K562 (cell line): ENCODE data around the gene TRDMT1. TPM values are rescaled to one million over a fixed set of nuclear protein-coding genes. Genes with fewer than 3 reads are reported as not detected.

Experiments used
- ARID1B ChIP-seq: fragments of 450-650 bp; IDR thresholded peaks from 2 replicates; pipeline ENCODE4 v1.6.1; 2016; ENCODE audit warnings: antibody characterized with exemption, mild to moderate bottlenecking, inconsistent platforms
- CBFA2T3 ChIP-seq: fragments of 450-650 bp; IDR thresholded peaks from 2 replicates; pipeline ENCODE4 v1.6.1; 2017
- CEBPB ChIP-seq: fragments of 450-650 bp; IDR thresholded peaks from 2 replicates; pipeline ENCODE4 v1.6.1; 2016; ENCODE audit warnings: missing genetic modification characterization, missing compliant biosample characterization
- CXXC5 ChIP-seq: fragments of 250-450 bp; sonication (Bioruptor Pico); IDR thresholded peaks from 2 replicates; pipeline ENCODE4 v1.8.0; 2022; ENCODE audit warnings: inconsistent platforms, mild to moderate bottlenecking, moderate library complexity
- DIDO1 ChIP-seq: fragments of 450-650 bp; IDR thresholded peaks from 2 replicates; pipeline ENCODE4 v1.6.1; 2016; ENCODE audit warnings: low read depth, missing biosample characterization, missing genetic modification characterization
- POLR2AphosphoS2 ChIP-seq: IDR thresholded peaks from 2 replicates; pipeline ENCODE4 v1.6.1; 2012; ENCODE audit warnings: low read length, improper control_type of control experiment
- POLR2G ChIP-seq: fragments of 200-400 bp; formaldehyde crosslinking; IDR thresholded peaks from 2 replicates; pipeline ENCODE4 v1.6.1; 2017; ENCODE audit warnings: low read depth, mild to moderate bottlenecking, antibody characterized with exemption, low read length, moderate library complexity
- RCOR1 ChIP-seq, 2 experiments: IDR thresholded peaks; 2 replicates each; pipeline ENCODE4 v1.6.1; 2012; ENCODE audit warnings: low read depth in 2 of 2, low read length in 2 of 2, borderline replicate concordance in 1 of 2, improper control_type of control experiment in 1 of 2
- RFX1 ChIP-seq: fragments of 450-650 bp; IDR thresholded peaks from 2 replicates; pipeline ENCODE4 v1.6.1; 2016; ENCODE audit warnings: mild to moderate bottlenecking, moderate library complexity
- SMARCE1 ChIP-seq: fragments of 450-650 bp; IDR thresholded peaks from 2 replicates; pipeline ENCODE4 v1.7.1; 2016; ENCODE audit warnings: mild to moderate bottlenecking
- STAT5A ChIP-seq: IDR thresholded peaks from 2 replicates; pipeline ENCODE4 v1.6.1; 2012; ENCODE audit warnings: low read length, inconsistent platforms, borderline replicate concordance
- TBP ChIP-seq: optimal IDR thresholded peaks from 2 replicates; pipeline ENCODE3; 2011; ENCODE audit warnings: low read depth, low read length, improper control_type of control experiment
- ZNF143 ChIP-seq: sonication (generic); formaldehyde crosslinking; IDR thresholded peaks from 2 replicates; pipeline ENCODE4 v1.9.0; 2022; ENCODE audit warnings: mild to moderate bottlenecking, missing genetic modification reagents
- ZNF561 ChIP-seq: fragments of 450-650 bp; formaldehyde crosslinking; conservative IDR thresholded peaks from 2 replicates; pipeline ENCODE4 v1.4.0; 2020; ENCODE audit warnings: mild to moderate bottlenecking, moderate library complexity
- ZNF589 ChIP-seq: fragments of 200-800 bp; sonication (Bioruptor generic); IDR thresholded peaks from 2 replicates; pipeline ENCODE4 v1.6.1; 2016; ENCODE audit warnings: low read depth, missing genetic modification characterization, missing compliant biosample characterization
- polyA plus RNA-seq, 8 experiments: library from polyadenylated mRNA; depleted of rRNA in 4 of 8; stranded (reverse) in 5 of 8; unstranded in 3 of 8; fragments of >200 nt; fragmentation: Nextera tagmentation in 2 of 8; fragmentation: Illumina TruSeq in 1 of 8; extraction: Ambion mirVana in 2 of 8; extraction: Trizol in 1 of 8; gene quantifications; 2 replicates each; pipeline versions ENCODE4 v1.2.1 to v1.2.3, GENCODE V29; 2011 to 2014; ENCODE audit warnings: inconsistent platforms in 1 of 8, missing spikeins in 1 of 8
- total RNA-seq, 7 experiments: library from RNA; depleted of rRNA in 6 of 7; stranded (reverse); fragments of >200 nt in 6 of 7; fragmentation: Illumina TruSeq in 2 of 7; extraction: Trizol in 2 of 7; gene quantifications; 2 replicates each; pipeline versions ENCODE4 v1.2.1 to v1.2.3, GENCODE V29; 2011 to 2021; ENCODE audit warnings: low replicate concordance in 1 of 7
- TF ChIP-seq, protein P1 (sequence below): sonication (generic); IDR thresholded peaks from 2 replicates; pipeline ENCODE4 v1.6.1; 2016
- TF ChIP-seq, protein P2 (sequence below), 3 experiments: fragments of 200-800 bp in 1 of 3; fragments of 250-450 bp in 1 of 3; fragments of 450-650 bp in 1 of 3; sonication (Bioruptor Pico) in 1 of 3; sonication (Bioruptor generic) in 1 of 3; formaldehyde crosslinking in 1 of 3; IDR thresholded peaks; 2 replicates each; pipeline versions ENCODE4 v1.6.1 to v1.8.0; 2016 to 2022; ENCODE audit warnings: mild to moderate bottlenecking in 2 of 3, missing genetic modification characterization in 2 of 3, missing compliant biosample characterization in 1 of 3, moderate library complexity in 1 of 3
- TF ChIP-seq, protein P3 (sequence below): sonication (generic); formaldehyde crosslinking; IDR thresholded peaks from 2 replicates; pipeline ENCODE4 v1.8.0; 2022; ENCODE audit warnings: mild to moderate bottlenecking, missing genetic modification reagents
- TF ChIP-seq, protein P4 (sequence below), 2 experiments: IDR thresholded peaks; 2 replicates each; pipeline ENCODE4 v1.6.1; 2012; ENCODE audit warnings: improper control_type of control experiment in 2 of 2, low read depth in 2 of 2, low read length in 2 of 2, borderline replicate concordance in 1 of 2

Gene TRDMT1
- total and polyA plus RNA-seq, 9 of the 15 experiments (the other 6 are each of a cell fraction or from before 2014, with no cell fraction given), result 5.4 to 12.6 (median 9.3) TPM

DNA sequence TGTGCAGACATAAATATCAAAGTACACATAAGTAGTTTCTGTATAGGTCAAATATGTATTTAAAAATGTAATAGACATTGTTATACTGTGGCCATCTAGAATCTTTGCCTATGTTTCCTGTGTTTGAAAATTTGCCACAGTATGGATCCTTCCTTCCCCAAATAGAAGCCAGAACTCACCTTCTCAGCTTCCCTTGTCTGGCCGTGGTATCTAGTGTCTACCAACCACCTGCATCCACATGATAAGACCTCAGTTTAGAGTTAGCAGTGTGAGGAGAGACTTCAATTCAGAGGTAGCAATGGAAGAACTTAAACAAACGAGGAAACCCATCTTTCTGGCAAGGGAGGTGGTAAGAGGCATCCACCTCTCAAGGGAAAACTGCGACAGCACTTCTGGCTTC is 4.9 kb downstream of the TRDMT1 start (continued):
- TF ChIP-seq, protein P1, sequence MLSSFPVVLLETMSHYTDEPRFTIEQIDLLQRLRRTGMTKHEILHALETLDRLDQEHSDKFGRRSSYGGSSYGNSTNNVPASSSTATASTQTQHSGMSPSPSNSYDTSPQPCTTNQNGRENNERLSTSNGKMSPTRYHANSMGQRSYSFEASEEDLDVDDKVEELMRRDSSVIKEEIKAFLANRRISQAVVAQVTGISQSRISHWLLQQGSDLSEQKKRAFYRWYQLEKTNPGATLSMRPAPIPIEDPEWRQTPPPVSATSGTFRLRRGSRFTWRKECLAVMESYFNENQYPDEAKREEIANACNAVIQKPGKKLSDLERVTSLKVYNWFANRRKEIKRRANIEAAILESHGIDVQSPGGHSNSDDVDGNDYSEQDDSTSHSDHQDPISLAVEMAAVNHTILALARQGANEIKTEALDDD, result peak; percentile 64
- TF ChIP-seq RFX1 (no peak), RCOR1 (IDR thresholded peaks at IDR 0.05; ENCODE audit: borderline replicate concordance in 1 of 2, low read depth in 2 of 2, low read length in 2 of 2) (peak in 1 of 2 experiments; percentile 36; a peak in 1 of 4 replicates), ZNF589 (CRISPR knock-in tag) (no peak), CEBPB (tag) (no peak), CBFA2T3 (peak; percentile 76), ARID1B (peak; percentile 88), POLR2AphosphoS2 (no peak), STAT5A (0 out of 2 replicates have a peak, but pooled peaks have one; percentile 21), ZNF561 (no peak), TBP (no peak), ZNF143 (CRISPR knock-in tag) (no peak), POLR2G (no peak), DIDO1 (tag) (no peak), SMARCE1 (peak; percentile 68), CXXC5 (CRISPR knock-in tag) (peak; percentile 44; the same call in 1 of the 2 replicates)
- TF ChIP-seq, protein P2, sequence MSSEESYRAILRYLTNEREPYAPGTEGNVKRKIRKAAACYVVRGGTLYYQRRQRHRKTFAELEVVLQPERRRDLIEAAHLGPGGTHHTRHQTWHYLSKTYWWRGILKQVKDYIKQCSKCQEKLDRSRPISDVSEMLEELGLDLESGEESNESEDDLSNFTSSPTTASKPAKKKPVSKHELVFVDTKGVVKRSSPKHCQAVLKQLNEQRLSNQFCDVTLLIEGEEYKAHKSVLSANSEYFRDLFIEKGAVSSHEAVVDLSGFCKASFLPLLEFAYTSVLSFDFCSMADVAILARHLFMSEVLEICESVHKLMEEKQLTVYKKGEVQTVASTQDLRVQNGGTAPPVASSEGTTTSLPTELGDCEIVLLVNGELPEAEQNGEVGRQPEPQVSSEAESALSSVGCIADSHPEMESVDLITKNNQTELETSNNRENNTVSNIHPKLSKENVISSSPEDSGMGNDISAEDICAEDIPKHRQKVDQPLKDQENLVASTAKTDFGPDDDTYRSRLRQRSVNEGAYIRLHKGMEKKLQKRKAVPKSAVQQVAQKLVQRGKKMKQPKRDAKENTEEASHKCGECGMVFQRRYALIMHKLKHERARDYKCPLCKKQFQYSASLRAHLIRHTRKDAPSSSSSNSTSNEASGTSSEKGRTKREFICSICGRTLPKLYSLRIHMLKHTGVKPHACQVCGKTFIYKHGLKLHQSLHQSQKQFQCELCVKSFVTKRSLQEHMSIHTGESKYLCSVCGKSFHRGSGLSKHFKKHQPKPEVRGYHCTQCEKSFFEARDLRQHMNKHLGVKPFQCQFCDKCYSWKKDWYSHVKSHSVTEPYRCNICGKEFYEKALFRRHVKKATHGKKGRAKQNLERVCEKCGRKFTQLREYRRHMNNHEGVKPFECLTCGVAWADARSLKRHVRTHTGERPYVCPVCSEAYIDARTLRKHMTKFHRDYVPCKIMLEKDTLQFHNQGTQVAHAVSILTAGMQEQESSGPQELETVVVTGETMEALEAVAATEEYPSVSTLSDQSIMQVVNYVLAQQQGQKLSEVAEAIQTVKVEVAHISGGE (CRISPR knock-in tag; IDR thresholded peaks at IDR 0.05), result no peak
- TF ChIP-seq, protein P3, sequence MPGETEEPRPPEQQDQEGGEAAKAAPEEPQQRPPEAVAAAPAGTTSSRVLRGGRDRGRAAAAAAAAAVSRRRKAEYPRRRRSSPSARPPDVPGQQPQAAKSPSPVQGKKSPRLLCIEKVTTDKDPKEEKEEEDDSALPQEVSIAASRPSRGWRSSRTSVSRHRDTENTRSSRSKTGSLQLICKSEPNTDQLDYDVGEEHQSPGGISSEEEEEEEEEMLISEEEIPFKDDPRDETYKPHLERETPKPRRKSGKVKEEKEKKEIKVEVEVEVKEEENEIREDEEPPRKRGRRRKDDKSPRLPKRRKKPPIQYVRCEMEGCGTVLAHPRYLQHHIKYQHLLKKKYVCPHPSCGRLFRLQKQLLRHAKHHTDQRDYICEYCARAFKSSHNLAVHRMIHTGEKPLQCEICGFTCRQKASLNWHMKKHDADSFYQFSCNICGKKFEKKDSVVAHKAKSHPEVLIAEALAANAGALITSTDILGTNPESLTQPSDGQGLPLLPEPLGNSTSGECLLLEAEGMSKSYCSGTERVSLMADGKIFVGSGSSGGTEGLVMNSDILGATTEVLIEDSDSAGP (CRISPR knock-in tag), result no peak
- TF ChIP-seq, protein P4, sequence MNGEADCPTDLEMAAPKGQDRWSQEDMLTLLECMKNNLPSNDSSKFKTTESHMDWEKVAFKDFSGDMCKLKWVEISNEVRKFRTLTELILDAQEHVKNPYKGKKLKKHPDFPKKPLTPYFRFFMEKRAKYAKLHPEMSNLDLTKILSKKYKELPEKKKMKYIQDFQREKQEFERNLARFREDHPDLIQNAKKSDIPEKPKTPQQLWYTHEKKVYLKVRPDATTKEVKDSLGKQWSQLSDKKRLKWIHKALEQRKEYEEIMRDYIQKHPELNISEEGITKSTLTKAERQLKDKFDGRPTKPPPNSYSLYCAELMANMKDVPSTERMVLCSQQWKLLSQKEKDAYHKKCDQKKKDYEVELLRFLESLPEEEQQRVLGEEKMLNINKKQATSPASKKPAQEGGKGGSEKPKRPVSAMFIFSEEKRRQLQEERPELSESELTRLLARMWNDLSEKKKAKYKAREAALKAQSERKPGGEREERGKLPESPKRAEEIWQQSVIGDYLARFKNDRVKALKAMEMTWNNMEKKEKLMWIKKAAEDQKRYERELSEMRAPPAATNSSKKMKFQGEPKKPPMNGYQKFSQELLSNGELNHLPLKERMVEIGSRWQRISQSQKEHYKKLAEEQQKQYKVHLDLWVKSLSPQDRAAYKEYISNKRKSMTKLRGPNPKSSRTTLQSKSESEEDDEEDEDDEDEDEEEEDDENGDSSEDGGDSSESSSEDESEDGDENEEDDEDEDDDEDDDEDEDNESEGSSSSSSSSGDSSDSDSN (IDR thresholded peaks at IDR 0.05; ENCODE audit: borderline replicate concordance in 1 of 2, low read depth in 2 of 2, low read length in 2 of 2), result no peak
